NCI-H1105 (cell line): Measurements from ENCODE around the gene FOXC1.

Experiments
- DNase-seq: peaks from one replicate; lab custom pipeline; 2025; lab: John Stamatoyannopoulos, UW

FOXC1 gene

GRCh38 chr6:1584996-1585668 is 24.6 kb upstream of the FOXC1 start:
- DNase-seq: peak; percentile 38

- DNase-seq: no peak
Observed at GRCh38 chr6:1585669-1586049, 24.1 kb upstream of the FOXC1 start.

GRCh38 chr6:1586256-1586655 is 23.5 kb upstream of the FOXC1 start:
- no peak for DNase-seq

- no peak for DNase-seq
Observed at GRCh38 chr6:1586861-1587450, 22.8 kb upstream of the FOXC1 start.

GRCh38 chr6:1587546-1587945 is 22.2 kb upstream of the FOXC1 start:
- DNase-seq: no peak

- DNase-seq: no peak
Observed at GRCh38 chr6:1587977-1588376, 21.7 kb upstream of the FOXC1 start.

- no peak for DNase-seq
Observed at GRCh38 chr6:1589208-1589607, 20.5 kb upstream of the FOXC1 start.

- DNase-seq: no peak
Observed at GRCh38 chr6:1590580-1590979, 19.1 kb upstream of the FOXC1 start.

GRCh38 chr6:1591243-1591642 is 18.5 kb upstream of the FOXC1 start:
- DNase-seq: no peak

GRCh38 chr6:1591926-1592325 is 17.8 kb upstream of the FOXC1 start:
- no peak for DNase-seq

GRCh38 chr6:1592852-1593251 is 16.9 kb upstream of the FOXC1 start:
- no peak for DNase-seq

GRCh38 chr6:1593286-1593957 is 16.3 kb upstream of the FOXC1 start:
- no peak for DNase-seq

GRCh38 chr6:1593958-1594314 is 15.8 kb upstream of the FOXC1 start:
- DNase-seq: no peak

GRCh38 chr6:1594445-1595200 is 15.1 kb upstream of the FOXC1 start:
- DNase-seq: no peak

- DNase-seq: no peak
Observed at GRCh38 chr6:1595271-1596087, 14.2 kb upstream of the FOXC1 start.

- peak; percentile 62 for DNase-seq
Observed at GRCh38 chr6:1596088-1596852, 13.4 kb upstream of the FOXC1 start.

GRCh38 chr6:1597121-1597744 is 12.5 kb upstream of the FOXC1 start:
- no peak for DNase-seq

GRCh38 chr6:1597924-1598323 is 11.8 kb upstream of the FOXC1 start:
- DNase-seq: no peak

- DNase-seq: no peak
Observed at GRCh38 chr6:1598433-1598832, 11.3 kb upstream of the FOXC1 start.

- DNase-seq: no peak
Observed at GRCh38 chr6:1598886-1599285, 10.8 kb upstream of the FOXC1 start.

GRCh38 chr6:1599469-1599868 is 10.2 kb upstream of the FOXC1 start:
- DNase-seq: no peak
